Endothelial cell of umbilical vein (primary cell): ENCODE results near the gene MRPL33.

Experiments used
- CTCF ChIP-seq, 2 donors: IDR thresholded peaks; 1 replicate in 1 of 2; 2 replicates in 1 of 2; pipeline ENCODE4 v1.5.1; 2011; ENCODE audit warnings: low read length in 2 of 2, mild to moderate bottlenecking in 2 of 2, moderate library complexity in 2 of 2, control low read depth in 1 of 2, inconsistent platforms in 1 of 2, low read depth in 1 of 2; ENCODE audit not compliant: insufficient read depth in 1 of 2; ENCODE audit errors: extremely low read depth in 1 of 2
- EZH2 ChIP-seq: IDR thresholded peaks from 2 replicates; pipeline ENCODE4 v1.6.1; 2012; ENCODE audit warnings: borderline replicate concordance, low read depth, mild to moderate bottlenecking, moderate library complexity, low read length, inconsistent platforms; ENCODE audit not compliant: severe bottlenecking
- GATA2 ChIP-seq: IDR thresholded peaks from 2 replicates; pipeline ENCODE4 v1.7.0; 2011; ENCODE audit warnings: low read depth, mild to moderate bottlenecking, moderate library complexity, mixed read lengths, low read length; ENCODE audit not compliant: insufficient read length, insufficient read depth
- MAX ChIP-seq: IDR thresholded peaks from 2 replicates; pipeline ENCODE4 v1.6.1; 2011; ENCODE audit not compliant: insufficient read depth, insufficient read length
- POLR2AphosphoS5 ChIP-seq: IDR thresholded peaks from 2 replicates; pipeline ENCODE4 v1.6.1; 2012; ENCODE audit warnings: low read depth, mild to moderate bottlenecking, control low read depth, low read length, moderate library complexity; ENCODE audit not compliant: insufficient read depth

- no peak for TF ChIP-seq CTCF (IDR thresholded peaks at IDR 0.05; ENCODE audit: extremely low read depth in 1 of 2, insufficient read depth in 1 of 2, low read depth in 1 of 2, low read length in 2 of 2)
- no peak for TF ChIP-seq GATA2
- TF ChIP-seq MAX: no peak
- TF ChIP-seq POLR2AphosphoS5: no peak
- no peak for TF ChIP-seq EZH2
Measured at GRCh38 chr2:27746325-27746724, 25.2 kb upstream of the MRPL33 start.
